SU-DHL-6 (cell line): Measurements from ENCODE around the gene RASGRP1.

ENCODE experiments used
- H2AFZ ChIP-seq: fragments of 200-600 bp; sonication (generic); 2 replicates; pipeline ENCODE4 v1.6.1; 2014; ENCODE audit warnings: low read depth, mild to moderate bottlenecking, moderate library complexity, mixed read lengths, antibody characterized with exemption, low read length; ENCODE audit not compliant: severe bottlenecking
- H3F3A ChIP-seq: fragments of 200-600 bp; shearing (Covaris generic); 2 replicates; pipeline ENCODE4 v1.6.0; 2016; ENCODE audit warnings: antibody characterized with exemption, mild to moderate bottlenecking; ENCODE audit not compliant: insufficient read depth
- H3K27ac ChIP-seq: fragments of 200-600 bp; sonication (generic); 2 replicates; pipeline ENCODE4 v1.5.1; 2016; ENCODE audit warnings: low read depth, mild to moderate bottlenecking, low read length, moderate library complexity, mixed read lengths
- H3K27me3 ChIP-seq: fragments of 200-600 bp; sonication (generic), shearing (Covaris generic); 2 replicates; pipeline ENCODE4 v1.6.0; 2014; ENCODE audit warnings: mild to moderate bottlenecking, low read length
- H3K36me3 ChIP-seq: fragments of 200-600 bp; sonication (generic); 2 replicates; pipeline ENCODE4 v1.6.1; 2014; ENCODE audit warnings: mild to moderate bottlenecking, low read length, mixed read lengths
- H3K4me2 ChIP-seq: fragments of 300-600, 200-600 bp; shearing (Covaris generic), sonication (generic); 2 replicates; pipeline ENCODE4 v1.6.0; 2014; ENCODE audit warnings: low read length, low read depth, mild to moderate bottlenecking; ENCODE audit not compliant: poor library complexity, severe bottlenecking
- H3K4me3 ChIP-seq: fragments of 200-600 bp; sonication (generic); 2 replicates; pipeline ENCODE4 v1.5.1; 2014; ENCODE audit warnings: antibody characterized with exemption, low read length, mild to moderate bottlenecking, mixed read lengths; ENCODE audit not compliant: insufficient read depth, poor library complexity, severe bottlenecking
- H3K79me2 ChIP-seq: fragments of 200-600 bp; sonication (generic); 2 replicates; pipeline ENCODE4 v1.6.1; 2014; ENCODE audit warnings: mild to moderate bottlenecking, low read length, moderate library complexity; ENCODE audit not compliant: insufficient read depth
- H3K9ac ChIP-seq: fragments of 200-600 bp; sonication (generic); 2 replicates; pipeline ENCODE4 v1.7.0; 2014; ENCODE audit warnings: mild to moderate bottlenecking, low read length
- H3K9me2 ChIP-seq: fragments of 200-600 bp; sonication (generic); replicated peaks from 2 replicates; pipeline ENCODE4 v1.6.1; 2014; ENCODE audit warnings: low read length; ENCODE audit not compliant: insufficient read depth
- H3K9me3 ChIP-seq: fragments of 200-600 bp; sonication (generic); 2 replicates; pipeline ENCODE4 v1.6.1; 2014; ENCODE audit warnings: low read length, mixed read lengths; ENCODE audit not compliant: insufficient read depth
- H4K20me1 ChIP-seq: fragments of 200-600 bp; sonication (generic); 2 replicates; pipeline ENCODE4 v1.6.1; 2014; ENCODE audit warnings: low read depth, mild to moderate bottlenecking, antibody characterized with exemption, low read length, moderate library complexity, mixed read lengths
- EZH2phosphoT487 ChIP-seq: fragments of 200-600 bp; sonication (generic), shearing (Covaris generic); conservative IDR thresholded peaks from 2 replicates; pipeline ENCODE4 v1.6.1; 2018; ENCODE audit warnings: mild to moderate bottlenecking, antibody characterized with exemption, low read length, moderate library complexity, mixed read lengths
- TF ChIP-seq, protein P1 (sequence below): fragments of 200-600 bp; sonication (generic); IDR thresholded peaks from one replicate; pipeline ENCODE4 v1.5.1; 2017; ENCODE audit warnings: antibody characterized with exemption, mild to moderate bottlenecking, low read length, moderate library complexity; ENCODE audit not compliant: insufficient read depth, poor library complexity, severe bottlenecking

Gene RASGRP1

DNA sequence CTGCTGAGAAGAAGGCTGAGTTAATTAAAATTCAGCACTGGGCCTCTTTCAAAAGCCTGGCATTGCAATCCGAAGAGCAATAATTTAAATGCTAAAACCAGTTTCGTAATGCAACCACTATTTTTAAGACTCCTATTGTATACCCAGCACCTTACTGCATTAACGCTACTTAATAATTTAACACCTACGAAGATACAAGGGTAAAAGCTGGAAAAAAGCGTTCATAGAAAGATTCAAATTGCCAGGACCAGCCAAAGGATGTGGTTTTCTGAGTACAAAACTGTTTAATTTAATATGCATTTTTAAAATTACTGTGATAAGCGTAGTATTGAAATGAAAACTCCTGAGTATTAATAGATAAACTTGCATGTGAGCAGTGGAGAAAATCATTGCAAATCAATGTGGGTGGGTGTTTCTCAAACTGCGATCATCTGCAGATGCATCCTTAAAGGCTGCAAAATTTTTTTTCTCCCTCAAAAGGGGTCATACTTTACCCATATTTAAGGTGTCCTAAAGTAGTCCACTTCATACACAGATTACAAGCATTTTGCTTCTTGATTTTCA, 12.9 kb upstream of the RASGRP1 start:
- H4K20me1 ChIP-seq: no peaks in the 10 kb centered on the region
- TF ChIP-seq, protein P1, sequence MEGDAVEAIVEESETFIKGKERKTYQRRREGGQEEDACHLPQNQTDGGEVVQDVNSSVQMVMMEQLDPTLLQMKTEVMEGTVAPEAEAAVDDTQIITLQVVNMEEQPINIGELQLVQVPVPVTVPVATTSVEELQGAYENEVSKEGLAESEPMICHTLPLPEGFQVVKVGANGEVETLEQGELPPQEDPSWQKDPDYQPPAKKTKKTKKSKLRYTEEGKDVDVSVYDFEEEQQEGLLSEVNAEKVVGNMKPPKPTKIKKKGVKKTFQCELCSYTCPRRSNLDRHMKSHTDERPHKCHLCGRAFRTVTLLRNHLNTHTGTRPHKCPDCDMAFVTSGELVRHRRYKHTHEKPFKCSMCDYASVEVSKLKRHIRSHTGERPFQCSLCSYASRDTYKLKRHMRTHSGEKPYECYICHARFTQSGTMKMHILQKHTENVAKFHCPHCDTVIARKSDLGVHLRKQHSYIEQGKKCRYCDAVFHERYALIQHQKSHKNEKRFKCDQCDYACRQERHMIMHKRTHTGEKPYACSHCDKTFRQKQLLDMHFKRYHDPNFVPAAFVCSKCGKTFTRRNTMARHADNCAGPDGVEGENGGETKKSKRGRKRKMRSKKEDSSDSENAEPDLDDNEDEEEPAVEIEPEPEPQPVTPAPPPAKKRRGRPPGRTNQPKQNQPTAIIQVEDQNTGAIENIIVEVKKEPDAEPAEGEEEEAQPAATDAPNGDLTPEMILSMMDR: no peak
- H2AFZ ChIP-seq: no peak overlapping the region
- H3K9me2 ChIP-seq: no peaks in the 10 kb centered on the region
- no peak overlapping the region for H3K9ac ChIP-seq
- H3K79me2 ChIP-seq: no peaks in the 10 kb centered on the region
- no peaks in the 10 kb centered on the region for H3K36me3 ChIP-seq
- no peak overlapping the region for H3K4me2 ChIP-seq
- H3K27ac ChIP-seq: no peak overlapping the region
- no peaks in the 10 kb centered on the region for H3F3A ChIP-seq
- no peaks in the 10 kb centered on the region for H3K9me3 ChIP-seq
- H3K4me3 ChIP-seq: no peak overlapping the region
- no peaks in the 10 kb centered on the region for H3K27me3 ChIP-seq

DNA sequence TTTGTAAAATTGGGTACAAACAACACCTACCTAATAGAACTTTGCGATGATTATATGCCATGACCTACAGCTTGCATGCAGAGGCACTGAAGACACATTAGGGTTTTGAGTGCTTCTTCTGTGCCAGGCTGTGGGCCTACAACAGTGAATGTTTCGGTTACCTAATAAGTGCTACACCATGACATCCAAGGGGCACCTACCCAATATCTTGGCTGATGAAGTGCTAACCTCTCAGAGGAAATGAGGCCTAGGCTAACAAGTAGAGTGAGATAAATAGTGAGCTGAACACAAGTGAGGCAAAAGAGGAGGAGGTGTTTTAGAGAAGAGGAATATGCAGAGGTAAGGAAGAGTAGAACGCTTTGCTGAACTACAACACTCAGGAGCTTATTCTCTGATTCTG, 12.2 kb upstream of the RASGRP1 start:
- no peak overlapping the region for H3K27ac ChIP-seq
- H3K4me2 ChIP-seq: no peak overlapping the region
- H3K4me3 ChIP-seq: no peak overlapping the region
- no peaks in the 10 kb centered on the region for H3K79me2 ChIP-seq
- no peak overlapping the region for H3K9ac ChIP-seq
- H3F3A ChIP-seq: no peaks in the 10 kb centered on the region
- H3K9me2 ChIP-seq: no peaks in the 10 kb centered on the region
- no peaks in the 10 kb centered on the region for H3K9me3 ChIP-seq
- TF ChIP-seq, protein P1: no peak
- no peak for TF ChIP-seq EZH2phosphoT487
- no peaks in the 10 kb centered on the region for H3K27me3 ChIP-seq
- no peaks in the 10 kb centered on the region for H3K36me3 ChIP-seq
- no peaks in the 10 kb centered on the region for H4K20me1 ChIP-seq
- H2AFZ ChIP-seq: no peak overlapping the region

DNA sequence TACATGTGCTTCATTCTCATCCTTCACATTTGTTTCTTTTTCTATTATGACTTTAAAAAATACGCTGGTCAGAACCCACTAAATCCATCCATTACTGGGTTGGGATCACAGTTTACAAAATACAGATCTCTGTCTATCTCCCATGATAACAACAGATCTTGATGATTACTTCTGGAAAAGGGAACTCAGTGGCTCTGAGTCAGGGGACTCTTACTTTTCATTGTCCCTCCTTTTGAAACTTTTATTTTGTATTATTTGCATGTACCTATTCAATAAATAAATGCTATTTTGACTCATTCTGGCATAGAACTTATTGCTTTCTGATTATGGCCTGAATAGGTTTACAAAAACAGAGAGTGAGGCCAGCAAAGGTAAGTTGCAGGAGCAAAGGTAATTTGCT, 11.6 kb upstream of the RASGRP1 start:
- H3K9me2 ChIP-seq: no peaks in the 10 kb centered on the region
- H3K27ac ChIP-seq: no peak overlapping the region
- H3K27me3 ChIP-seq: no peaks in the 10 kb centered on the region
- TF ChIP-seq, protein P1: no peak
- TF ChIP-seq EZH2phosphoT487: no peak
- H3K9ac ChIP-seq: no peak overlapping the region
- no peaks in the 10 kb centered on the region for H3K9me3 ChIP-seq
- no peaks in the 10 kb centered on the region for H4K20me1 ChIP-seq
- no peak overlapping the region for H3K4me2 ChIP-seq
- no peak overlapping the region for H3K4me3 ChIP-seq
- H3F3A ChIP-seq: no peaks in the 10 kb centered on the region
- H3K36me3 ChIP-seq: no peaks in the 10 kb centered on the region
- H3K79me2 ChIP-seq: no peaks in the 10 kb centered on the region
- H2AFZ ChIP-seq: no peak overlapping the region
